MM.1S (cell line): ENCODE measurements around the gene OR1S1.

Experiments
- DNase-seq: peaks from one replicate; pipeline ENCODE4 v3.0.0-alpha.2; 2015
- H2AFZ ChIP-seq: fragments of 300-600 bp; sonication (generic); 2 replicates; pipeline ENCODE4 v1.6.0; 2016; ENCODE audit warnings: antibody characterized with exemption, low read length
- H3F3A ChIP-seq: fragments of 300-600 bp; sonication (generic); 2 replicates; pipeline ENCODE4 v1.6.1; 2016; ENCODE audit warnings: mild to moderate bottlenecking, antibody characterized with exemption, low read length, moderate library complexity, mixed read lengths; ENCODE audit not compliant: insufficient read depth
- H3K27ac ChIP-seq: fragments of 300-600 bp; sonication (generic); 2 replicates; pipeline ENCODE4 v1.5.1; 2016; ENCODE audit warnings: mild to moderate bottlenecking, low read length
- H3K27me3 ChIP-seq: fragments of 300-600 bp; sonication (generic); replicated peaks from 2 replicates; pipeline ENCODE4 v1.6.0; 2016; ENCODE audit warnings: low read length; ENCODE audit not compliant: insufficient read depth
- H3K36me3 ChIP-seq: fragments of 300-600 bp; sonication (generic); replicated peaks from 2 replicates; pipeline ENCODE4 v1.6.1; 2016; ENCODE audit warnings: mild to moderate bottlenecking, low read length, mixed read lengths; ENCODE audit not compliant: insufficient read depth
- H3K4me1 ChIP-seq: fragments of 300-600 bp; sonication (generic); 2 replicates; pipeline ENCODE4 v1.6.1; 2016; ENCODE audit warnings: low read length, mixed read lengths
- H3K4me2 ChIP-seq: fragments of 300-600 bp; sonication (generic); 2 replicates; pipeline ENCODE4 v1.6.0; 2016; ENCODE audit warnings: low read depth, low read length
- H3K4me3 ChIP-seq: fragments of 300-600 bp; sonication (generic); 2 replicates; pipeline ENCODE4 v1.5.1; 2016; ENCODE audit warnings: low read length, mixed read lengths
- H3K79me2 ChIP-seq: fragments of 300-600 bp; sonication (generic); 2 replicates; pipeline ENCODE4 v1.6.1; 2016; ENCODE audit warnings: mixed run types, low read length, mixed read lengths
- H3K9ac ChIP-seq: fragments of 300-600 bp; sonication (generic); 2 replicates; pipeline ENCODE4 v1.6.1; 2016; ENCODE audit warnings: low read length, mixed read lengths
- H3K9me2 ChIP-seq: fragments of 300-600 bp; sonication (generic); replicated peaks from 2 replicates; pipeline ENCODE4 v1.6.1; 2016; ENCODE audit warnings: mild to moderate bottlenecking, low read length, mixed read lengths; ENCODE audit not compliant: insufficient read depth
- H3K9me3 ChIP-seq: fragments of 300-600 bp; sonication (generic); replicated peaks from 2 replicates; pipeline ENCODE4 v1.6.1; 2016; ENCODE audit warnings: mild to moderate bottlenecking, low read length, mixed read lengths; ENCODE audit not compliant: insufficient read depth
- H4K20me1 ChIP-seq: fragments of 300-600 bp; sonication (generic); 2 replicates; pipeline ENCODE4 v1.6.1; 2016; ENCODE audit warnings: mild to moderate bottlenecking, low read length, moderate library complexity, mixed read lengths; ENCODE audit not compliant: insufficient read depth
- EZH2 ChIP-seq: fragments of 300-600 bp; sonication (generic); optimal IDR thresholded peaks from 2 replicates; pipeline ENCODE3; 2017; ENCODE audit warnings: low read depth, mild to moderate bottlenecking, antibody characterized with exemption, low read length, mixed read lengths
- EZH2phosphoT487 ChIP-seq: fragments of 300-600 bp; sonication (generic); IDR thresholded peaks from 2 replicates; pipeline ENCODE4 v1.6.1; 2018; ENCODE audit warnings: antibody characterized with exemption, low read length
- TF ChIP-seq, protein P1 (sequence below): fragments of 300-600 bp; sonication (generic); IDR thresholded peaks from 2 replicates; pipeline ENCODE4 v1.5.1; 2016; ENCODE audit warnings: antibody characterized with exemption, low read length, mixed read lengths

Gene OR1S1

DNA sequence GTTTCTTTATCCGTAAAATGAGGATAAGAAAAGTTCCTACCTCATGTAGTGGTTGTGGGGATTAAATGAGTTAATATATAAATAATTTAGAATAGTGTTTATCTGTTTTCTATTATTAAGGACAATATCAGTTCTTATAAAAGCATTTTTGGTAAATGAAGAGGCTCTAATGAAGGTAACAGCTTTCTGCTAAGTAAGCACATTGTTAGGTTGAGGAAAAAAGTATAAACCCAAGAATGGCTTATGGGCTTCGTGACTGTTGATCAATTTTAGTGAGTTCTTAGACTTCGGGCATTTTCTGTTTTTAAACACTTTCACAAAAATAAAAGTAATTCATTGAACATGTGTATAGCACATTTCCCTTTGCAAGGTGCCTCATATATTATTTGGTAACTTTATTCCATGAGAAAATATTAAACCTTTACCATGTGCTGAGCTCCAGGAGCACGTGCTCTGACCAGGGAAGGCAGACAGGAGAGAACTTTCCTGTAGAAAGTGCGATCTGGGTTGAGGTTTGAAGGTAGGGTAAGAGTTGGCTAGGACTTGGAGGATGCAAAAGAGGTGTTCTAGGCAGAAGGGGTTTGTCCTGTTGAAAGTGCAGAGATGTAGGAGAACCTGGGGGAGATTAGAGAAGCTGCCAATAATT lies 35.0 kb upstream of the OR1S1 start:
- Histone ChIP-seq H3K27ac (no peak overlapping the region), H3K27me3 (no peaks in the 10 kb centered on the region), H2AFZ (no peak overlapping the region), H3K9ac (no peak overlapping the region), H3F3A (no peaks in the 10 kb centered on the region), H3K9me2 (no peaks in the 10 kb centered on the region), H3K79me2 (no peaks in the 10 kb centered on the region), H3K4me3 (no peak overlapping the region), H3K4me1 (no peaks in the 10 kb centered on the region), H3K4me2 (no peak overlapping the region), H4K20me1 (no peaks in the 10 kb centered on the region), H3K36me3 (no peaks in the 10 kb centered on the region), H3K9me3 (no peaks in the 10 kb centered on the region)
- TF ChIP-seq EZH2 (no peak), EZH2phosphoT487 (no peak)
- TF ChIP-seq, protein P1, sequence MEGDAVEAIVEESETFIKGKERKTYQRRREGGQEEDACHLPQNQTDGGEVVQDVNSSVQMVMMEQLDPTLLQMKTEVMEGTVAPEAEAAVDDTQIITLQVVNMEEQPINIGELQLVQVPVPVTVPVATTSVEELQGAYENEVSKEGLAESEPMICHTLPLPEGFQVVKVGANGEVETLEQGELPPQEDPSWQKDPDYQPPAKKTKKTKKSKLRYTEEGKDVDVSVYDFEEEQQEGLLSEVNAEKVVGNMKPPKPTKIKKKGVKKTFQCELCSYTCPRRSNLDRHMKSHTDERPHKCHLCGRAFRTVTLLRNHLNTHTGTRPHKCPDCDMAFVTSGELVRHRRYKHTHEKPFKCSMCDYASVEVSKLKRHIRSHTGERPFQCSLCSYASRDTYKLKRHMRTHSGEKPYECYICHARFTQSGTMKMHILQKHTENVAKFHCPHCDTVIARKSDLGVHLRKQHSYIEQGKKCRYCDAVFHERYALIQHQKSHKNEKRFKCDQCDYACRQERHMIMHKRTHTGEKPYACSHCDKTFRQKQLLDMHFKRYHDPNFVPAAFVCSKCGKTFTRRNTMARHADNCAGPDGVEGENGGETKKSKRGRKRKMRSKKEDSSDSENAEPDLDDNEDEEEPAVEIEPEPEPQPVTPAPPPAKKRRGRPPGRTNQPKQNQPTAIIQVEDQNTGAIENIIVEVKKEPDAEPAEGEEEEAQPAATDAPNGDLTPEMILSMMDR, result no peak
- no peak for DNase-seq

DNA sequence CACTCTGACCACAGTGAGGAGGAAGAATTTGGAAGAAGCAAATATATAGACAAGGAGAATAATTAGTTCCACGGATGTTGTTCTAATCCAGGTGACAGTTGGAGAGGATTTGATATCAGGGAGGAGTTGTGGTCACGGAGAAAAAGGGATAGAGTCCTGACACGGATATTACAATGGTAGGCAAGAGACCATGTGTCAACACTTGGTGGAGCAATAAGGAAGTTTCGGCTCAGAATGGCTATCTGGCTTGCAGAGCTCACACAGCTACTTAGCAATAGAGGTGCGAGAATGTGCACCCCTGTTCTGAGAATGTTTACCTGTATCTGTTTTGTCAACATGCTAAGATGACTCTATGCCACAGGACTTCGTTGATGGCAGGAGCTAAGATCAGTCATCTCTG lies 34.1 kb upstream of the OR1S1 start:
- no peak overlapping the region for H2AFZ ChIP-seq
- no peaks in the 10 kb centered on the region for H3K27me3 ChIP-seq
- no peaks in the 10 kb centered on the region for H3K9me3 ChIP-seq
- no peak overlapping the region for H3K4me3 ChIP-seq
- no peaks in the 10 kb centered on the region for H3K9me2 ChIP-seq
- no peaks in the 10 kb centered on the region for H3F3A ChIP-seq
- no peak overlapping the region for H3K27ac ChIP-seq
- H4K20me1 ChIP-seq, result no peaks in the 10 kb centered on the region
- no peak for DNase-seq
- H3K4me1 ChIP-seq, result no peaks in the 10 kb centered on the region
- H3K9ac ChIP-seq, result no peak overlapping the region
- TF ChIP-seq EZH2 (no peak), EZH2phosphoT487 (no peak)
- TF ChIP-seq, protein P1, result no peak
- H3K36me3 ChIP-seq, result no peaks in the 10 kb centered on the region
- H3K4me2 ChIP-seq, result no peak overlapping the region
- H3K79me2 ChIP-seq, result no peaks in the 10 kb centered on the region

DNA sequence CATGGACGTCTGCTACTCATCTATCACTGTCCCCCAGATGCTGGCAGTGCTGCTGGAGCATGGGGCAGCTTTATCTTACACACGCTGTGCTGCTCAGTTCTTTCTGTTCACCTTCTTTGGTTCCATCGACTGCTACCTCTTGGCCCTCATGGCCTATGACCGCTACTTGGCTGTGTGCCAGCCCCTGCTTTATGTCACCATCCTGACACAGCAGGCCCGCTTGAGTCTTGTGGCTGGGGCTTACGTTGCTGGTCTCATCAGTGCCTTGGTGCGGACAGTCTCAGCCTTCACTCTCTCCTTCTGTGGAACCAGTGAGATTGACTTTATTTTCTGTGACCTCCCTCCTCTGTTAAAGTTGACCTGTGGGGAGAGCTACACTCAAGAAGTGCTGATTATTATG lies 32.9 kb upstream of the OR1S1 start:
- Histone ChIP-seq H3K4me2 (no peak overlapping the region), H3K4me1 (no peaks in the 10 kb centered on the region), H3F3A (no peaks in the 10 kb centered on the region), H3K9me3 (no peaks in the 10 kb centered on the region), H3K79me2 (no peaks in the 10 kb centered on the region), H2AFZ (no peak overlapping the region), H3K36me3 (no peaks in the 10 kb centered on the region), H3K9ac (no peak overlapping the region), H3K27me3 (no peaks in the 10 kb centered on the region), H4K20me1 (no peaks in the 10 kb centered on the region), H3K4me3 (no peak overlapping the region), H3K9me2 (no peaks in the 10 kb centered on the region), H3K27ac (no peak overlapping the region)
- TF ChIP-seq, protein P1, result no peak
- no peak for TF ChIP-seq EZH2
- TF ChIP-seq EZH2phosphoT487, result no peak
- DNase-seq, result no peak
